GM19438 (cell line): ENCODE results near the gene UBE2QL1.
A peak's percentile ranks its signal among the peaks of the same experiment; 100 is the strongest.

Experiments
- ATAC-seq: cut with Tn5 transposase; IDR thresholded peaks from one replicate; pipeline ENCODE4 v1.9.1; 2021; ENCODE audit warnings: low read depth; ENCODE audit not compliant: unreplicated experiment

Gene UBE2QL1, protein sequence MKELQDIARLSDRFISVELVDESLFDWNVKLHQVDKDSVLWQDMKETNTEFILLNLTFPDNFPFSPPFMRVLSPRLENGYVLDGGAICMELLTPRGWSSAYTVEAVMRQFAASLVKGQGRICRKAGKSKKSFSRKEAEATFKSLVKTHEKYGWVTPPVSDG

DNA sequence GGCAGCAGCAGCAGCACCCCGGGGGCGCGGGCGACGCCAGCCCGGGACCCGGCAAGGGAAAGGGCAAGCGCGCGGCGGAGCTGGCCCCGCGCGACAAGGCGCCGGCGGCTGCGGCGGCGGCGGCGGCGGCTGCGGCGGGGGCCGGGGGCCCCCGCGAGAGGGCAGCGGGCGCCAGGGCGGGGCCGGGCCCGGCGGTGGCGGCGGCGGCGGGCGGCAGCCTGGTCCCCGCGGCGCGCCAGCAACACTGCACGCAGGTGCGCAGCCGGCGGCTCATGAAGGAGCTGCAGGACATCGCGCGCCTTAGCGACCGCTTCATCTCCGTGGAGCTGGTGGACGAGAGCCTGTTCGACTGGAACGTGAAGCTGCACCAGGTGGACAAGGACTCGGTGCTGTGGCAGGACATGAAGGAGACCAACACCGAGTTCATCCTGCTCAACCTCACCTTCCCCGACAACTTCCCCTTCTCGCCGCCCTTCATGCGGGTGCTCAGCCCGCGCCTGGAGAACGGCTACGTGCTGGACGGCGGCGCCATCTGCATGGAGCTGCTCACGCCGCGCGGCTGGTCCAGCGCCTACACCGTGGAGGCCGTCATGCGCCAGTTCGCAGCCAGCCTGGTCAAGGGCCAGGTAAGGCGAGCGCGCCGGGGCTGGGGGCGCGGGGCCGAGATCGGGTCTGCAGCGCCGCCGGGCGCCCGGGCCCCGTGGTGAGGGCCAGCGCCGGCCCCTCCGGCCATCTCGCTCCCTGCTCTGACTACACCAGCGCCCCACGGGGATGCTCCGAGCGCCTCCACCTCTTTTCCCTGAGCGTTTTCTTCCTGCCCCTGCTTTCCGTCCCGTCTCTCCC is at the start of gene UBE2QL1:
UBE2QL1 (plus strand) TSS at position 238 of the 843 bp plus-strand sequence; CDS start at position 273, 35 bp downstream.
- peak; percentile 69 for ATAC-seq

DNA sequence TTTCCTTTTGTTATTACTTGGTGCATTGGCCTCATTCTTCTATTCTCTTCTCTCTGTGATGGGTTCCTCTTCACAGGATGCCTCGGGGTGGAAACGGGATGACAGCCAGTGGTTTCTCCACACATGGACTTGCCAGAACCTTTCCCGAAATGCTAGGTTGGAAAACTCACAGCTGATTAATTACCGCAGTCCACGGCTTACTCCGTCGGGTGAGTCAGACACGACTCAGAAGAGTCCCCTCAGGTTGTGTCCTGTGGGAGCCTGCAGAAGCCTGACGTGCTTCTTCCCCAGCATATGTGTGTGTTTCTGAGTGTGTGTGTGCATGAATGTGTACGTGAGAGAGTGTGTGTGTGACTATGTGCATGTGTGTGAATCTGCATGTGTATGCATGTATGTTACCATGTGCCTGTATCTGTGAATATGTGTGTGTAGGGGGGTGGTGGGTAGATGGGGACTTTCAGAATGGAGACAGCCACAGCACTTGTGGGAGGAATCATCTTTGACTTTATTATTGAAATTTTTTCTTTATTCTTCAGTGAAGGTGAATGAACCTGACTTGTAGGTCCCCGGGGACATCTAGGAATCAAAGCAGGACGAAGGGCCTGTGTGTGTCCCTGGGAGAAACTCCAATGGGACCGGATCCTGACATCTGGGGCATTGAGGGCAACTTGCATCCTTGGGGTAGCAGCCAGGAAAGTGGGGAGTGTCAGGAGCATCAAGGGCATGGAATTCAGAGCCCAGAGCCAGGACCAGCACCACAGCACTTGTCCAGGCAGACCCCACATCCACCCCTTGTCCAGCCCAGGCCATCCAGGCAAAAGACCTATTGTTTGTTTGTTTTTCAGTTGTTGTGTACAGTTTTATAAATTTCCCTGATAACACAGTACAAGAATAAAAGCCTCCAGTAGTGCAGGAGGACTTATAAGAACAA is 48.4 kb upstream of the UBE2QL1 start:
- ATAC-seq, result no peak

DNA sequence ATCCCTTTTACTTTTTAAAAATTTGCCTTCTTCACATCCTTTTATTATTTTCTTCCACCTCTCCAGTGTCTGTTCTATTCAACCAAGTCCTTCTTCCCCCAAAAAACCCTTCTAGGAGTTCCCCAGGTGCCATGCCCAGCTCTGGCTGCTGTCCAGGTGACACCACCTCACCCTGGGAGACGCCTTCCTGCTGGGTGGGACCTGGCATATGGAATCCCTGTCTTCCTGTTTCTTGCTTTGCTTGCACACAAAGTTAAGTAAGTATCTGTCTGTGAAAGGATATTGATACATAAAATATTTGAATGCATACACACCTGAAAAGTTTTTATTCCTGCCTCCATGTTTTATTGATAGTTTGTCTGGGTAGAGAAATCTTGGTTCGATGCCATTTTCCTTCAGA is 47.2 kb upstream of the UBE2QL1 start:
- ATAC-seq, result no peak

DNA sequence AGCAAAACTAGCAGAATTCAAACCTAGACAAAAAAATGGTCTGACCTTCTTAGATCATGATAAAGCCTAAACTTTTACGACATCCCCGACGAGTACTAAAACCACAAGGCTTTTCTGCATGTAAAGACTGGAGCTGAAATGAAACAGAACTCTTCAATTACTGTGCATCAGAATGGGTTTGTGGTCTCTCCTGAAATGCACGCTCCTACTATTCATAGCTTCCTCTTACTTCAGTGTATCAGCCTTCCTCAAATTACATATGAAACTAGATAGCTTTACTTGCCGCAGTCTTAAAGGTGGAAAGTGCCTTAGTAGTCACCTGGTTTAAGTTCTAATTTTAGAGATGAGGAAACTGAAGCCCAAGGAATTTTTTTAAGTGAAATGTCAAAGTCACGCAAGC is 45.7 kb upstream of the UBE2QL1 start:
- no peak for ATAC-seq

DNA sequence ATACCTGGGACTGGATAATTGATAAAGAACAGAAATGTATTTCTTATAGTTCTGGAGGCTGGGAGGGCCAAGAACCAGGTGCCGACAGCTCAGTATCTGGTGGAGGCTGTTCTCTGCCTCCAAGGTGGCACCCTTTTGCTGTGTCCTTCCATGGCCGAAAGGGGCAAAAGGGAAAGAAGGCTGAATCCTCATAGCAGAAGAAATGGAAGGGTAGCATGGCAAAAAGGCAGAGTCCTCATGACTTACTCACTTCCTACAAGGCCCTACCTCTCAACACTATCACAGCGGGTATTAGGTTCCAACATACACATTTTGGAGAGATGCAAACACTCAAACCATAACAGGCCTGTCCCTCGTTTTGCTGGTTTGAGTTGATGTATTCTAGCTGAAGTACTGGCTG is 45.2 kb upstream of the UBE2QL1 start:
- ATAC-seq, result no peak

DNA sequence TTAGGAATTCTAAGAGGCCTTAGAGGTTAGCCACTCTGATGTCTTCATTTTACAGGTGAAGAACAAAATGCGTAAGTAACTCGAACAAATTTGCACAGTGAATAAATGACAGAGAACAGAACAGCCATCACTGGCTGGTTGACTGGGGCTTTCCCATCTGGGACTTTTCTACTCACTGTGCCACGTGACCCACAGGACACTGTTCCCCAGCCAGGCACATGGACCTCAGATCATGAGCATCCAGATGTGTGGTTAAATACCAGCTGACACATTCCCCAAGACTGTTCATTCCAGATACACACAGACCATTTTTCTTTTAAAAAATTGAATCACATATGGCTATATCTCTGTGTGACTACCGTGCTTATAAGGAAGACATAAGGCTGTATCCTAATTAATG is 44.5 kb upstream of the UBE2QL1 start:
- no peak for ATAC-seq

DNA sequence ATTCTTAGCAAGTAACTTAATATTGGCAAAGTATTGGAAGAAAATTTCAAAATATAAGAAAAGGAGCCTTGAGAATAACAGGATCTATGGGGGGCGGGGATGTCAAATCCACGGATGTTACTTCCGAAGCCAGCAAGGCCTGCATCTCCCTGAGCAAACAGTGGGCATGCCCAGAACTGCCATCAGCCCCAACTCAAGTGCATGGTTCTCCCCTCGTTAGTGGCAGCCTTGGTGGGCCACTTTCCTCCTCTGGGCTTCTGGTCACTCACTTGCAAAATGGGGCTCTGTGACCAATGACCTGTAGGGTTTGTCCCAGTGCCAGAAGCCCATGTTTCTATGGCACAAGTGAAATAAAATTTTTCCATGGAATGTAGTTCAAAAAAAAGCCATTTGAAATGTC is 43.1 kb upstream of the UBE2QL1 start:
- ATAC-seq, result no peak

DNA sequence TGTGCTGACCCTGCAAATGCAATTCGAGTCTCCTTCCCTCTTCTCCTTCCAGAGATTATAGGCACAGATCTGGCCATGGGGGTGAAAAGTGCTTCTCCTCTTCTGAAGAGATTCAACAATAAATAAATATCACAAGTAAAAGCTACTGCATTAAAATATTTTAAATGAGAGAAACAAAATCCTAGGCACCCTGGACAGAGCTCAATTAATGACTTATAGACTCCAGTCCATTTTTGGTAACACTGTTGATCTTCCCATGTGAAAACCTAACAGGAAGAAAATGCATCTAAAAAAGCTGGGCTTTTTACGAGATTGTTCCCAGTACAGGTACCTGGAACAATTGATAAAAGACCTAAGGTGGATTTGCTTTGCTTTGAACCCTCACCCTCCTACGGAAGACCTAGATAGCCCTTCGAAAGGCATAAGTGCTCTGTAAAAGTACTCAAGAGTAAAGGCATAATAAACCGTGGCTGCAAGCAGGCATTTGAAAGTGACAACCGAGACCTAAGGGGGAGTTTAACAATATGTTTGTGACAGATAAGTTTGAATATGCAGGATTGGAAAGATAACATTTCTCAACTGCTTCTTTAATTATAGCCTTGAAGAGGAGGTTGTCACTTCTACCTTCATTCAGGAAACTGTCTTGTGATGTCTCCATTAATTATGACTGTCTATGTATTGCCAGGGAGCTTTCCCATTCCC is 41.0 kb upstream of the UBE2QL1 start:
- no peak for ATAC-seq

DNA sequence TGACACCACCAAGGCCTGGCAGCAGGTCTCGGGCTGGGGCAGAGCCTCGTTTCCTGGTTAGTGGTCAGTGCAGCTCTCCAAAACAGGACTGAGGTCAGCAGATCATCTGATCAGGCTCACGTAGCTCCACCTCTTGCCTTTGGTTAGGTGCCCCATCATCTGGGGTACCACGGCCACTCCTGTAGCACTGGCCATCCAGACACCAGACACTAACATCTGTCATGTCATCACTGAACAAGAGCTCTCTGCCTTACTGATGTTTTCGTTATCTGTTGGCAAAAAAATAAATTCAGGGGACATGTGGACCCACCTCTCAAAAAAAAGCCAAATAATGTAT is 40.4 kb upstream of the UBE2QL1 start:
- no peak for ATAC-seq

DNA sequence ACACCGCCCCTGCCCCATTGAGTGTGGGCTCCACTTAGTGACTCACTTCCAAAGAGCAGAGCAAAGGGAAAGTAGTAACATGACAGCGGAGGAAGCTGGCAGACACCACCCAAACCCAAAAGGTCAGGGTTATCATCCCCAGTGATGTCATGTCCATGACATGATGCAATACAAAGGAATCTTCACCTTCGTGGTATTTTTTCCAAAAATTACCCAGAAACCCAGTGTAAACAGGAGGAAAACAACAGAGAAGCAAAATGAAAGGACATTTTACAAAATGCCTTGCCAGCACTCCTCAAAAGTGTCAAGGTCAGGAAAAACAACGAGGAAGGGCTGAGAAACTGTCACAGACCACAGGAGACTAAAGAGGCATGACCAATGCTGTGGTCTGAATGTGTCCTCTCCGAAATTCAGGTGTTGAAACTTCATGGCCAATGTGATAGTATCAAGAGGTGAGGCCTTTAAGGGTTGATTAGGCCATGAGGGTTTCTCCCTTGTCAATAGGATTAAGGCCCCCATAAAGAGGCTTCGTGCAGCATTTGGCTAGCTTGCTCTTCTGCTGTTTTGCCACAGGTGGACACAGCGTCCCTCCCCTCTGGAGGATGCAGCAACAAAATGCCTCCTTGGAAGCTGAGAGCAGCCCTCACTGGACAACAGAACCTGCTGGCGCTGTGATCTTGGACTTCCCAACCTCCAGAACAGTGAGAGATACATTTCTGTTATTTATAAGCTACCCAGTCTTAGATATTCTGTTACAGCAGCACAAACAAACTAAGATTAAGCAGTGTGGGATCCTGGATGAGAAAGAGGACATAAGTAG is 39.8 kb upstream of the UBE2QL1 start:
- ATAC-seq, result no peak

DNA sequence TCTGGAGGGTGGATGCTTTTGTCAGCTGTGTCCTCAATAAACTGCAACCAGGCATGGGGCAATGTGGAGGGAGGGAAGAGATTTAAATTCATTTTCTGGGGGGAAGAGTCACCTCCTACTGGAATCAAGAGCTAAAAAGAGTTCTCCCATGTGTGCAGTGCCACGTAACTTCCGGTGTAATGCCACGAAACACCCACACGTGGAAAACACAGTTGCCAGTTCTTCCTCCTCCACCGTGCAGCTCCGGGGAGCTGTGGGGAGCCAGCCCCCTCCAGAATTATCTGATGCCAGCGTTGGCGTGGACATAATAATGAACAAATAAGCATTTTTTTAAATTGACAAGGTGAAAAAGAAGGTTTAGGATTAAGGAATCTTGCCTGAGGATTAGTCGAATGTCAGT is 38.2 kb upstream of the UBE2QL1 start:
- no peak for ATAC-seq

DNA sequence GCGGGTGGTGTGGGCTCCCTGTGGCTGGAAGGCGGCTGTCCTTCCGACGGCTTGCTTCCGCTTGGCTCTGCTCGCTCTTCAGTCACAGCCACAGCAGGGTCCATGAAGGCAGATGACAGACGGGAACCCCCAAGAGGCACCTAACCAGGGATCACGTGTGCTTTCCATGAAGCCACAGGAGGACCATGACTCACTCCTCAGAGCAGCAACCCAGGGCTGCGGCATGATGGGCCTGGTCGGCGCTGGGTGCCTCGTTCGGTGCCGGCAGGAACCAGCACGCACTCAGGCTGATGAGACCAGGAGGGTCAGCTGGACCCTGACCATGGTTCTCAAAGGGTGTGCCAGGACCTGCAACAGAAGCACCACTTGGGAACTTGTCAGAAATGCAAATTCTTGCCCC is 37.5 kb upstream of the UBE2QL1 start:
- ATAC-seq, result no peak

DNA sequence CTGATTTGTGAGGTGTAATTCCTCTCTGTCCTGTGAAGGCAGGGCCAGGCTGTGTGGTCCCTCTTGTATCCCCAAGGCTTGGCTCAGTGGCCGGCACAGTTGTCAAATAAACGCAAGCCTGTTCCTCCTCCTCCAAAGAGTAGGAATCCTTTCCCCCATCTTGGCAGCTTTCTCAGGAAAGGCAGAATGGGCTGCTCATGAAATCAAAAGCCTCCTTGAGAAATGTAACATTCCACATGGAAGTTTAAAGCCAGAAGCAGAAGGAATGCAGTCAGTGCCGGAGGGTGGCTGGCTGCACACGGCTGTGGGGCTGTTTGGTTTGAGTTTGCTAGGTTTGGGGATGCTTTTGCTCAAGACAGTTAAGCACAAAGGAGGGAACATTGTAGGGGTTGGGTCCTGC is 35.8 kb upstream of the UBE2QL1 start:
- no peak for ATAC-seq

DNA sequence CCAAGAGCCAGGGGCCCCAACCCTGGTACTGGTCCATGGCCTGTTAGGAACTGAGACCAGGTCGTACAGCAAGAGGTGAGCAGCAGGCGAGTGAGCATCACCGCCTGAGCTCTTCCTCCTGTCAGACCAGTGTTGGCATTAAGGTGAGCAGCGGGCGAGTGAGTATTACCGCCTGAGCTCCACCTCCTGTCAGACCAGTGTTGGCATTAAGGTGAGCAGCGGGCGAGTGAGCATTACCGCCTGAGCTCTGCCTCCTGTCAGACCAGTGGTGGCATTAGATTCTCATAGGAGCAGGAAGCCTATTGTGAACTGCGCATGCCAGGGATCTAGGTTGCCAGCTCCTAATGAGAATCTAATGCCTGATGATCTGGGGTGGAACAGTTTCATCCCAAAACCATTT is 31.0 kb upstream of the UBE2QL1 start:
- no peak for ATAC-seq

DNA sequence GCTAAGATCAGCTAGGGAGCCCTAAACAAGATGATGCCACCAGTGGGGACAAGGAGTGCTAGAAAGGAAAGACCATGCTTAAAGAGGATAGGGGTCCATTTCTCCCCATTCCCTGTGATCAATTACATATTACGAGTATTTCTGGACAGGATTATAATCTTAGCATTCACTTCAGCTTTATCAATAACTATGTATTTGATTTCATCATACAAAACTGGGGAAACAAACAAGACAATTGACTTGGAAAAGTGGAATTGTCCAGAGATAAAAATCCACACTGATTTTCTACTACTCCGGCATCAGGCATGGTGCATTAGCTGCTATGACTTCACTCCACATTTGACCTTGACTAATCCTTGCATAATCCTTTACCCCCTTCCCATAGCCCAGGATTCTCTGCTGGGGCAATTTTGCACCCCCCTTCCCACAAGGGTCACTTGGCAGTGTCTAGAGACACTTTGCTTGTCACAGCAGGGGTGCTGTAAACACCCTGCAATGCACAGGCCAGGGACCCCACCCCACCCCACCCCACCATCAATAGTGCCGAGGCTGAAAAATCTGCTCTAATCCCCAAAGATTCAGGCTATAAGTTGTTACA is 29.9 kb upstream of the UBE2QL1 start:
- ATAC-seq, result no peak

DNA sequence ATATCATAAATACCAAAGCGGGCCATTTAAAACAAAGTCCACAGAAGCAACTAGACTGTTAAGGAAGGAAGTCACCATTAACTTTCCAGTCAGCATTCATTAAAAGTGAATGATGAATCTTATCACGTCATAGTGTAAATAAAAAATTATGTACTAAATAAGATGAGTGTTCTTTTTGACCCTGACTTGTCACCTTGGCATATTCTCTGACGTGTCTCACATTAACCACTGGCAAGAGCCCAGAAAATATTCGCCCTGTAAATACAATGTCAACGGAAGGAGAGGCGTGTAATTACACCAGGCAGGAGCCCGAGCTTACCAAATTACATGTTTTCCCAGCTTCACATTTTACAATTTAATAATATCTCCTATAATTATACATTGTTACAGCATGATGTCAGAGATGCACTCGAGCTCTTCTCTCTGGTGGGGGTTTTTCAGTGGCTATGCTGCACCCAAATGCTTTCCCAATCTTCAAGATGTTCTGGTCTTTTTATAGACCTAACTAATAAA is 29.3 kb upstream of the UBE2QL1 start:
- ATAC-seq, result no peak

DNA sequence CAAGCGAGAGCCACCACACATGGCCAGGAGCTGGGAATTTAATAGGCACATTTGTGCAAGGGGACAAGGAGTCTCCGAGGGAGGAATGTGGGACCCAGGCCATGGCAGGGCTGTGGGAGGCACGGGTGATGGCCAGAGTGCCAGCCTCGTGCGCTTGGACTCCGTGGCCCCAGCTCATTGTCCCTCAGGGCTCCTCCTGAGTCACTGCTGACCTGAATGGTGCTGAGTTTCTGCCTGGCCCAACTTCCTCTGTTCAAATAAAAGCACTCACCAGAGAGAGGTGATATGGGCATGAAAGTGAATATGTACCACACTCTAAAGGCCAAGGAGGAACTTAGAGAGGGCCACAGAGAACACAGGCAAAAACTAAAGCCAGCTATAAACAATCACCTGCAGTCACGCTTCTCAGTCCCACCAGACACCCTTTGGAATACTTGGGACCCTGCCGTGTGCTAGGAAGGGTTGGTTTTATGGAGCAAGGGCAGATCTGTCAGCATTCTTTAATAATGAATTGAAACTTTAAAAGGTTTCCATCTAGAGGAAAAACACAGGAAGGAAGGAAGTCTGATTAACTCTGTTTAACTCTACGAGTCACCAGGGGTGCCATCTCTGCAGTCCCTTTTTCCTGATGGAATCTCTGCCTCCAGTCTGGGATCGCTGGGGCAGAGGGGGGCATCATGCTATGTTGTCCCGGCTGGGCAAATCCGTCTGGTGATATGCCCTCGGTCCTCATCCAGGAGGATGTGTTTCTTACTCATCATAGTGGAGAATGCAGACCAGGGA is 25.1 kb upstream of the UBE2QL1 start:
- ATAC-seq, result no peak

DNA sequence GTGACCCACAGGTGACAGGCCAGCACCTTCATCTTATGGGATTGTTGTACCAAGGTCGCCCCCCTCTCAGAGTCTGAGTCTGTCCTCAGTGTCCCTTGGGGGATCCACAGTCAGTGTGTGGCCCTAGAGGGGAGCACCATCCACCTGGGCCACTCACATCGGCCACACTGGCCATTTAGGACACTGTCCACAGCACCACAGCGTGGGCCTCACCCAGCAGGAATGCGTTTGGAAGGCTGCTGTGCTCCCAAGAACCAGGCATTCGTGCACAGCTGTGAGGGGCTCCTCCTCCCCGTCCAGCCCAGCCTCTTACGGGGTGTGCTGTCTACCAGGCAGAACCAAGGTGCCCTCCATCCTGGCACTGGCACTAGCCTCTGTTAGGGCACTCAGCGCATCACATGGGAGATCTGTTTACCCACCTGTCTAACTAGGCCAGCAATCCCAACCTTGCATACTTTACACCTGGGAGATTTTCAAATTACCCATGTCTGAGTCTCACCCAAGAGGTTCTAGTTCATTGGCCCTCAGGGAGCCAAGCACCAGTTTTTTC is 24.5 kb upstream of the UBE2QL1 start:
- no peak for ATAC-seq
